Limb (tissue), 2 donors: ENCODE results near the gene ATF2.

Experiments used
- DNase-seq, 2 donors: peaks; one replicate each; pipeline ENCODE4 v3.0.0-alpha.2; 2016; ENCODE audit errors: extremely low spot score in 2 of 2

ATF2 gene

GRCh38 chr2:175027755-175028154 lies 140.2 kb downstream of the ATF2 start:
- DNase-seq = no peak

GRCh38 chr2:175026385-175026784 lies 141.6 kb downstream of the ATF2 start:
- no peak for DNase-seq

- no peak for DNase-seq
Measured at GRCh38 chr2:175025946-175026345, 142.1 kb downstream of the ATF2 start.

- DNase-seq = no peak
Measured at GRCh38 chr2:175025233-175025632, 142.8 kb downstream of the ATF2 start.

- no peak for DNase-seq
Measured at GRCh38 chr2:175022923-175023322, 145.1 kb downstream of the ATF2 start.
